Measurements from ENCODE around the gene ARHGDIA.

DNA sequence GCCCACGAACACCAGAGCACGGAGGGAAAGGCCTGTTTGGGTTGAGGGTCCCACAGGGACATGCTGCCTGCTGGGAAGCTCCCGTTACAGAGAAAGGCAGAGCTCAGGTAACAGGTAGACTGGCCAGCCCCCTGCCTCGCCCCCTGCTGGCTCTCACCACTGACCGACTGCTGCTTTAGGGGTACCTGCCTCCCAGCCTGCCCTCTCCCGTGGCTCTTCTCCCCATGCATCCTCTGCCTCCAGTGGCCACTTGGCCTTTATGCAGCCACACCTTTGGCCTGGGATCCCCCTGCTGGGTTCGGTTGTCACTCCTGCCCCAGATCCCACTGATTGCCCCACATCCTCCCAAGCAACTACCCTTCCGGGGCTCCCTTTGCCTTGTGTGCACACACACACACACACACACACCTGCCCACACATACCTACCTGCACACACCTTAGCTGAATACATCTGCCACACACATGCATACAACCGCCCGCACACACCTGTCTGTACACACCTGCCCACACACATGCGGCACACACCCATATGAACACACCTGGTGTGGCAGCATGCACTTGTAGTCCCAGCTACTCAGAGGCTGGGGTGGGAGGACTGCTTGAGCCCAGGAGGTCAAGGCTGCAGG, 45.2 kb downstream of the ARHGDIA start:
- TF ChIP-seq, protein P1, sequence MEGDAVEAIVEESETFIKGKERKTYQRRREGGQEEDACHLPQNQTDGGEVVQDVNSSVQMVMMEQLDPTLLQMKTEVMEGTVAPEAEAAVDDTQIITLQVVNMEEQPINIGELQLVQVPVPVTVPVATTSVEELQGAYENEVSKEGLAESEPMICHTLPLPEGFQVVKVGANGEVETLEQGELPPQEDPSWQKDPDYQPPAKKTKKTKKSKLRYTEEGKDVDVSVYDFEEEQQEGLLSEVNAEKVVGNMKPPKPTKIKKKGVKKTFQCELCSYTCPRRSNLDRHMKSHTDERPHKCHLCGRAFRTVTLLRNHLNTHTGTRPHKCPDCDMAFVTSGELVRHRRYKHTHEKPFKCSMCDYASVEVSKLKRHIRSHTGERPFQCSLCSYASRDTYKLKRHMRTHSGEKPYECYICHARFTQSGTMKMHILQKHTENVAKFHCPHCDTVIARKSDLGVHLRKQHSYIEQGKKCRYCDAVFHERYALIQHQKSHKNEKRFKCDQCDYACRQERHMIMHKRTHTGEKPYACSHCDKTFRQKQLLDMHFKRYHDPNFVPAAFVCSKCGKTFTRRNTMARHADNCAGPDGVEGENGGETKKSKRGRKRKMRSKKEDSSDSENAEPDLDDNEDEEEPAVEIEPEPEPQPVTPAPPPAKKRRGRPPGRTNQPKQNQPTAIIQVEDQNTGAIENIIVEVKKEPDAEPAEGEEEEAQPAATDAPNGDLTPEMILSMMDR (IDR thresholded peaks at IDR 0.05 in 8 of 11, conservative IDR thresholded peaks at IDR 0.05 in 3 of 11): no peak
- TF ChIP-seq POLR2A (IDR thresholded peaks at IDR 0.05): no peak
- no peak for TF ChIP-seq POLR2AphosphoS5 (IDR thresholded peaks at IDR 0.05)
